H9 (cell line): ENCODE data around the gene MAPK12. TPM values are rescaled to one million over a fixed set of nuclear protein-coding genes. Genes with fewer than 3 reads are reported as not detected.
A peak's percentile ranks its signal among the peaks of the same experiment; 100 is the strongest.

ENCODE experiments used
- DNase-seq: peaks from one replicate; pipeline ENCODE4 v3.0.0-alpha.2; 2017
- H2AFZ ChIP-seq: one replicate; pipeline ENCODE4 v1.6.1; 2013; ENCODE audit warnings: mild to moderate bottlenecking, low read length, control low read depth, moderate library complexity
- H2AK5ac ChIP-seq: 2 replicates; pipeline ENCODE4 v1.6.1; 2013; ENCODE audit warnings: low read length, control low read depth, mixed read lengths; ENCODE audit not compliant: insufficient read length
- H2BK120ac ChIP-seq: one replicate; pipeline ENCODE4 v1.6.1; 2013; ENCODE audit warnings: low read depth, mild to moderate bottlenecking, low read length, control low read depth, inconsistent platforms; ENCODE audit not compliant: poor library complexity, severe bottlenecking
- H2BK12ac ChIP-seq: 2 replicates; pipeline ENCODE4 v1.6.1; 2013; ENCODE audit warnings: low read length, control low read depth, mixed read lengths, low read depth; ENCODE audit not compliant: insufficient read length
- H2BK15ac ChIP-seq: 2 replicates; pipeline ENCODE4 v1.6.1; 2013; ENCODE audit warnings: low read depth, low read length, control low read depth
- H2BK20ac ChIP-seq: one replicate; pipeline ENCODE4 v1.6.1; 2013; ENCODE audit warnings: low read depth, mild to moderate bottlenecking, low read length, control low read depth, inconsistent platforms; ENCODE audit not compliant: poor library complexity, severe bottlenecking
- H2BK5ac ChIP-seq: 2 replicates; pipeline ENCODE4 v1.6.1; 2013; ENCODE audit warnings: low read length, control low read depth, mixed read lengths; ENCODE audit not compliant: insufficient read length
- H3K14ac ChIP-seq: 2 replicates; pipeline ENCODE4 v1.6.1; 2013; ENCODE audit warnings: low read length, control low read depth; ENCODE audit not compliant: insufficient read depth
- H3K18ac ChIP-seq: 2 replicates; pipeline ENCODE4 v1.6.1; 2013; ENCODE audit warnings: low read depth, mild to moderate bottlenecking, mixed read lengths, low read length, control low read depth; ENCODE audit not compliant: insufficient read length
- H3K23ac ChIP-seq: 2 replicates; pipeline ENCODE4 v1.6.1; 2013; ENCODE audit warnings: low read length, control low read depth, mixed read lengths, low read depth; ENCODE audit not compliant: insufficient read length
- H3K23me2 ChIP-seq: 2 replicates; pipeline ENCODE4 v1.6.1; 2013; ENCODE audit warnings: low read depth, mild to moderate bottlenecking, mixed read lengths, low read length, control low read depth; ENCODE audit not compliant: insufficient read length, poor library complexity, severe bottlenecking
- H3K27ac ChIP-seq: 2 replicates; pipeline ENCODE4 v1.5.1; 2013; ENCODE audit warnings: low read length, control low read depth, mixed read lengths, low read depth; ENCODE audit not compliant: insufficient read length
- H3K27me3 ChIP-seq: 2 replicates; pipeline ENCODE4 v1.6.1; 2013; ENCODE audit warnings: low read length, control low read depth, inconsistent platforms; ENCODE audit not compliant: insufficient read depth
- H3K4ac ChIP-seq: 2 replicates; pipeline ENCODE4 v1.6.1; 2013; ENCODE audit warnings: low read depth, mild to moderate bottlenecking, control low read depth, inconsistent platforms, low read length, moderate library complexity
- H3K4me1 ChIP-seq: 2 replicates; pipeline ENCODE4 v1.6.1; 2013; ENCODE audit warnings: low read length, control low read depth, inconsistent platforms; ENCODE audit not compliant: insufficient read depth
- H3K4me2 ChIP-seq: 2 replicates; pipeline ENCODE4 v1.6.1; 2013; ENCODE audit warnings: low read length, control low read depth, mixed read lengths; ENCODE audit not compliant: insufficient read length, insufficient read depth
- H3K56ac ChIP-seq: 2 replicates; pipeline ENCODE4 v1.6.1; 2013; ENCODE audit warnings: low read depth, mild to moderate bottlenecking, mixed read lengths, low read length, control low read depth; ENCODE audit not compliant: insufficient read length
- H3K79me1 ChIP-seq: 2 replicates; pipeline ENCODE4 v1.6.1; 2013; ENCODE audit warnings: low read depth, mild to moderate bottlenecking, moderate library complexity, low read length, control low read depth, inconsistent platforms; ENCODE audit not compliant: insufficient read depth, poor library complexity, severe bottlenecking
- H3K79me2 ChIP-seq: 2 replicates; pipeline ENCODE4 v1.6.1; 2013; ENCODE audit warnings: low read length, control low read depth, inconsistent platforms; ENCODE audit not compliant: insufficient read depth
- H3K9ac ChIP-seq: 2 replicates; pipeline ENCODE4 v1.6.1; 2013; ENCODE audit warnings: low read length, control low read depth, mixed read lengths; ENCODE audit not compliant: insufficient read length; ENCODE audit errors: extremely low read depth
- H3K9me3 ChIP-seq: one replicate; pipeline ENCODE4 v1.6.1; 2013; ENCODE audit warnings: low read depth, low read length, inconsistent platforms; ENCODE audit not compliant: control insufficient read depth
- H3T11ph ChIP-seq: one replicate; pipeline ENCODE4 v1.6.1; 2013; ENCODE audit warnings: mild to moderate bottlenecking, low read length, control low read depth, inconsistent platforms
- H4K20me1 ChIP-seq: one replicate; pipeline ENCODE4 v1.6.1; 2013; ENCODE audit not compliant: control insufficient read depth, insufficient read length, insufficient read depth
- H4K5ac ChIP-seq: 2 replicates; pipeline ENCODE4 v1.6.1; 2013; ENCODE audit warnings: low read depth, mild to moderate bottlenecking, mixed read lengths, low read length, control low read depth; ENCODE audit not compliant: insufficient read length
- H4K8ac ChIP-seq: replicated peaks from 2 replicates; pipeline ENCODE4 v1.6.1; 2013; ENCODE audit warnings: low read length, control low read depth, mixed read lengths, low read depth; ENCODE audit not compliant: insufficient read length
- H4K91ac ChIP-seq: 2 replicates; pipeline ENCODE4 v1.6.1; 2013; ENCODE audit warnings: low read depth, mild to moderate bottlenecking, moderate library complexity, mixed read lengths, low read length, control low read depth; ENCODE audit not compliant: insufficient read length
- H3K27ac Mint-ChIP-seq, 3 experiments: 2 replicates in 2 of 3; 3 replicates in 1 of 3; pipeline ENCODE4 v1.8.0; 2020 to 2021; ENCODE audit warnings: mixed read lengths in 3 of 3, mild to moderate bottlenecking in 1 of 3, moderate library complexity in 1 of 3
- H3K27me3 Mint-ChIP-seq: 2 replicates; pipeline ENCODE4 v1.8.0; 2021; ENCODE audit warnings: low read depth, mild to moderate bottlenecking, moderate library complexity, mixed read lengths
- H3K36me3 Mint-ChIP-seq, 3 experiments: 2 replicates in 2 of 3; 3 replicates in 1 of 3; pipeline ENCODE4 v1.8.0; 2020 to 2021; ENCODE audit warnings: low read depth in 3 of 3, mixed read lengths in 3 of 3; ENCODE audit not compliant: insufficient read depth in 1 of 3
- H3K4me1 Mint-ChIP-seq, 2 experiments: 2 replicates each; pipeline ENCODE4 v1.8.0; 2020; ENCODE audit warnings: mixed read lengths in 2 of 2
- H3K4me3 Mint-ChIP-seq, 2 experiments: 2 replicates in 1 of 2; 3 replicates in 1 of 2; pipeline ENCODE4 v1.8.0; 2020 to 2021; ENCODE audit warnings: mild to moderate bottlenecking in 2 of 2, mixed read lengths in 2 of 2, moderate library complexity in 1 of 2
- H3K9me3 Mint-ChIP-seq, 2 experiments: 2 replicates in 1 of 2; 3 replicates in 1 of 2; pipeline ENCODE4 v1.8.0; 2020; ENCODE audit warnings: mild to moderate bottlenecking in 2 of 2, mixed read lengths in 2 of 2, moderate library complexity in 1 of 2
- CTCF ChIP-seq: fragments of 200-600 bp; sonication (generic); conservative IDR thresholded peaks from 3 replicates; pipeline ENCODE4 v1.8.0; 2021; ENCODE audit warnings: antibody characterized with exemption, mild to moderate bottlenecking
- WGBS: extraction: QIAGEN DNeasy Blood & Tissue Kit; methylation state at CpG from one replicate; pipeline ENCODE4 v1.1.7; 2013; ENCODE audit warnings: missing lambda C conversion rate, low lambda C conversion rate, mixed read lengths; ENCODE audit not compliant: insufficient read length; ENCODE audit errors: extremely low coverage; 5-methylcytosine and 5-hydroxymethylcytosine counted together
- total RNA-seq: library from RNA; stranded (reverse); gene quantifications from 2 replicates; pipeline ENCODE4 v1.2.1, GENCODE V29; 2021

The MAPK12 gene
- total RNA-seq, 1 experiment from 2014 or later: 31.3 TPM

GRCh38 chr22:50306753-50307749 is 45.6 kb upstream of the MAPK12 start, which contains the start of gene PLXNB2:
PLXNB2 (minus strand) TSS chr22:50307646; CDS start chr22:50290584, 17,062 bp downstream.
- Histone ChIP-seq H4K91ac (no peak within 1 kb of the TSS), H3T11ph (no peak within 1 kb of the TSS), H3K9me3 (no peaks in the 10 kb centered on the region), H2BK15ac (no peak within 1 kb of the TSS; the same call in 1 of the 2 replicates), H3K18ac (no peak within 1 kb of the TSS), H3K9ac (no peak within 1 kb of the TSS), H3K23ac (no peak within 1 kb of the TSS), H2BK5ac (no peak within 1 kb of the TSS), H3K27ac (no peak within 1 kb of the TSS), H3K23me2 (peaks cover 5% of the 10 kb centered on the region), H4K20me1 (no peaks in the 10 kb centered on the region), H4K5ac (no peak within 1 kb of the TSS), H3K4me1 (no peaks in the 10 kb centered on the region; the same call in 1 of the 2 replicates), H2AK5ac (no peak within 1 kb of the TSS), H3K79me1 (no peaks in the 10 kb centered on the region), H3K4me2 (peak within 1 kb of the TSS; percentile 4), H2AFZ (no peak within 1 kb of the TSS), H3K4ac (no peak within 1 kb of the TSS), H3K56ac (no peak within 1 kb of the TSS), H4K8ac (no peak within 1 kb of the TSS), H3K27me3 (no peaks in the 10 kb centered on the region), H2BK20ac (no peak within 1 kb of the TSS), H2BK120ac (no peak within 1 kb of the TSS), H3K79me2 (no peaks in the 10 kb centered on the region), H2BK12ac (no peak within 1 kb of the TSS), H3K14ac (no peak within 1 kb of the TSS; the same call in 1 of the 2 replicates)
- H3K9me3 Mint-ChIP-seq: no peaks in the 10 kb centered on the region
- peaks cover 20 to 28% of the 10 kb centered on the region in 2 experiments for H3K4me1 Mint-ChIP-seq
- peaks cover 4% of the 10 kb centered on the region for H3K27me3 Mint-ChIP-seq
- no peak for TF ChIP-seq CTCF
- DNase-seq: peak; percentile 65
- no peak within 1 kb of the TSS for H3K27ac Mint-ChIP-seq
- no peaks in the 10 kb centered on the region; a peak in 1 of 7 replicates for H3K36me3 Mint-ChIP-seq
- H3K4me3 Mint-ChIP-seq: peak within 1 kb of the TSS; percentile 69 to 83
- WGBS: no CpG with 5 or more reads among the region's 105 CpGs
